Stomach (tissue), 4 donors: Measurements from ENCODE around the gene SAMD9.

Experiments
- CTCF ChIP-seq, 7 experiments: fragments of 450-650 bp in 4 of 7; fragments of 200-600 bp in 3 of 7; sonication (generic) in 3 of 7; IDR thresholded peaks; one replicate each; pipeline ENCODE4 v1.5.1; 2016 to 2019; ENCODE audit warnings: antibody characterized with exemption in 7 of 7, control low read depth in 2 of 7, mild to moderate bottlenecking in 1 of 7
- EP300 ChIP-seq: sonication (generic); formaldehyde crosslinking; IDR thresholded peaks from one replicate; pipeline ENCODE4 v1.6.1; 2017; ENCODE audit warnings: antibody characterized with exemption
- POLR2A ChIP-seq, 4 donors: fragments of 450-650 bp; IDR thresholded peaks; one replicate each; pipeline ENCODE4 v1.6.1; 2016; ENCODE audit warnings: antibody characterized with exemption in 4 of 4, control low read depth in 2 of 4, mild to moderate bottlenecking in 1 of 4, moderate library complexity in 1 of 4
- POLR2AphosphoS5 ChIP-seq, 3 donors: sonication (generic); formaldehyde crosslinking; IDR thresholded peaks; one replicate each; pipeline ENCODE4 v1.6.1; 2016; ENCODE audit warnings: antibody characterized with exemption in 3 of 3

- TF ChIP-seq POLR2A (IDR thresholded peaks at IDR 0.05) (no peak), POLR2AphosphoS5 (IDR thresholded peaks at IDR 0.05) (no peak), CTCF (IDR thresholded peaks at IDR 0.05) (no peak), EP300 (no peak)
Observed at GRCh38 chr7:93138576-93138975, 20.8 kb upstream of the SAMD9 start.
